Liver (tissue), 3 donors: ENCODE data around the gene CGN.

ENCODE experiments used
- CTCF ChIP-seq: fragments of 150-350 bp; IDR thresholded peaks from 2 replicates; pipeline ENCODE4 v1.5.1; 2017; ENCODE audit warnings: improper control_type of control experiment, low read depth, low read length; ENCODE audit not compliant: missing input control
- REST ChIP-seq: IDR thresholded peaks from 2 replicates; pipeline ENCODE4 v1.6.1; 2016; ENCODE audit warnings: antibody characterized with exemption, mild to moderate bottlenecking
- RXRA ChIP-seq, 2 donors: IDR thresholded peaks; 2 replicates each; pipeline ENCODE4 v1.6.1; 2017 to 2018; ENCODE audit warnings: antibody characterized with exemption in 2 of 2, mild to moderate bottlenecking in 1 of 2
- ZBTB33 ChIP-seq: IDR thresholded peaks from 2 replicates; pipeline ENCODE4 v1.6.1; 2016; ENCODE audit warnings: antibody characterized with exemption
- donor health status: healthy.
- donor health status: healthy.

GRCh38 chr1:151568626-151569088 is 57.5 kb downstream of the CGN start:
- TF ChIP-seq ZBTB33 (no peak), RXRA (IDR thresholded peaks at IDR 0.05) (no peak), CTCF (no peak), REST (no peak)
